Right renal cortex interstitium (tissue), 3 donors: ENCODE results near the gene IL2RG. TPM values are rescaled to one million over a fixed set of nuclear protein-coding genes. Genes with fewer than 3 reads are reported as not detected.

Experiments used
- DNase-seq, 3 donors: peaks; one replicate each; pipeline ENCODE4 v3.0.0-alpha.2; 2013; ENCODE audit warnings: low read depth in 3 of 3, low spot score in 2 of 3
- polyA plus RNA-seq, 3 donors: library from polyadenylated mRNA; unstranded; fragments of 120-200 nt; gene quantifications; one replicate each; pipeline ENCODE4 v1.2.1, GENCODE V29; 2013; ENCODE audit not compliant: insufficient read length in 3 of 3

IL2RG gene
- polyA plus RNA-seq, 3 donors, result 1.0 to 1.4 (median 1.2) TPM

DNA sequence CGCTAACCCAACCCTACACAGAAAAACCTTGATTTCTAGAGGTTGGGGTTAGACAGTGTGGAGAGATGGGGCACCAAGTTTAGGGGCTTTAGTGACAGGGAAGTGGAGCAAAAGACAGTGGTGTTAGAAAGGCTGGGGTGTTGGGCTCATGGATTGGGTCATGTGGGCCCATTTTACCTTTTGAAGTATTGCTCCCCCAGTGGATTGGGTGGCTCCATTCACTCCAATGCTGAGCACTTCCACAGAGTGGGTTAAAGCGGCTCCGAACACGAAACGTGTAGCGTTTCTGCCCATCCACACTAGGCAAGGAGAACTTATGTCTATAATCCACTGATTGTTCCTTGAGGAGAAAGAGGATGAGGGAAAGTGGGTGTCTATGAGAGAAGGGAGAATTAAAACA lies 2.3 kb downstream of the IL2RG start:
- DNase-seq, result no peak

- DNase-seq, result no peak
These were observed 3.5 kb downstream of the IL2RG start for GRCh38 chrX:71107762-71108360.

- no peak for DNase-seq
These were observed 4.1 kb downstream of the IL2RG start for GRCh38 chrX:71107245-71107644.

- DNase-seq, result no peak
These were observed 5.0 kb downstream of the IL2RG start, which contains the start of gene CXorf65 for GRCh38 chrX:71106427-71106826. Gene CXorf65 (minus strand): TSS chrX:71106740. CDS start chrX:71106556, 184 bp downstream.

DNA sequence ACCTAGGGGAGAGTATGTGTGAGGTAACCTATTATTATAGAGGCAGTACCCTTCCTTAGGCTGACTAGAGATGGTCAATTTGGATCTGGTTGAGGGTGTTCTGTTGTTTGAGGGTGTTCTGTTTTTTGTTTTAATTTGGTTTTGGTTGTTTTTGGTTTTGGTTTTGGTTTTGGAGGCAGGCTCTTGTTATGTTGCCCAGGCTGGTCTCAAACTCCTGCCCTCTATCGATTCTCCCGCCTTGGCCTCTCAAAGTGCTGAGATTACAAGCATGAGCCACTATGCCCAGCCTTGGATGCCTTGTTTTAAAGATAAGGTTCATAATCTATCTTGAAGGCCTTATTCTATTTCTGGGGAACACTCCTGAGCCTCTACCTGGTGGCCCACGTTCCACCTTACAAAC lies 5.7 kb downstream of the IL2RG start:
- DNase-seq, result no peak

DNA sequence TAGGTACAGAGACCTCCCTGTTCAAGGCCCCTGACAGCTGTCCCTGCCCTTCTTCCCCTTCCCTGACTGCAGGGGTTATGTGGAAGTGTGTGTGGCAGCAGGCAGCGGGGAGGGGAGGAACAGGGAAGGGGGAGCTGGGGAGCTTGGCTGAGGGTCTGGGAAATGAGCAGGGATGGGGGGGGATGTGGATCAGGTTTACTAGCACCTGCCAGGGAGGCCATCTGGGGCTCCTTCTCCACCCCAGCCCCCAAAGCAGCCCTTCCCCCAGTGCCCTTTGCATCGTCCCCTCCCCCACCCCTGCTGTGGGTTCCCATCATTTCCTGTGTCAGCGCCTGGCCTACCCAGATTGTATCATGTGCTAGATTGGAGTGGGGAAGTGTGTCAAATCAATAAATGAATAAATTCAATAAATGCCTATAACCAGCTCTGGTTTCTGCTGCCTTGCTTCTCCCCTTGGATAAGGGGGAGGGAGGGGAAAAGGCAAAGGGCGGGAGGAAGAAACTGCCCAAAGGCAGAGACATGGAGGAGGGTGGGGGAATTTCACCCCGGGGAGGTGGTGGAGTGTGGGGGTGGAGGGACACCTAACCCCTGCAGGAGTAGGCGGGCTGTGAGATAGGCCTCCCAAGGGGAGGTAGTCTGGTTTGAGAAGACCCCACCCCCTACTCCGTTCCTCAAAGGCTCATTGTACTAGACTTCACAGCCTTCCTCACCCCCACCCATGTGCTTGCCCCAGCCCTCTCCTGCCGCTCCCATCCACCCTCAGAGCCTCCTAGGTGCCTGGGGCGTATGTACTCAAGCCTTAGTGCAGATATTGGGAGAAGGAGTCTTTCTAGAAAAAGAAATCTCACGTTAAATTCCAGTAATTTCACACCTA lies 8.0 kb downstream of the IL2RG start:
- DNase-seq, result no peak

GRCh38 chrX:71102292-71102691 lies 9.1 kb downstream of the IL2RG start:
- DNase-seq, result no peak

DNA sequence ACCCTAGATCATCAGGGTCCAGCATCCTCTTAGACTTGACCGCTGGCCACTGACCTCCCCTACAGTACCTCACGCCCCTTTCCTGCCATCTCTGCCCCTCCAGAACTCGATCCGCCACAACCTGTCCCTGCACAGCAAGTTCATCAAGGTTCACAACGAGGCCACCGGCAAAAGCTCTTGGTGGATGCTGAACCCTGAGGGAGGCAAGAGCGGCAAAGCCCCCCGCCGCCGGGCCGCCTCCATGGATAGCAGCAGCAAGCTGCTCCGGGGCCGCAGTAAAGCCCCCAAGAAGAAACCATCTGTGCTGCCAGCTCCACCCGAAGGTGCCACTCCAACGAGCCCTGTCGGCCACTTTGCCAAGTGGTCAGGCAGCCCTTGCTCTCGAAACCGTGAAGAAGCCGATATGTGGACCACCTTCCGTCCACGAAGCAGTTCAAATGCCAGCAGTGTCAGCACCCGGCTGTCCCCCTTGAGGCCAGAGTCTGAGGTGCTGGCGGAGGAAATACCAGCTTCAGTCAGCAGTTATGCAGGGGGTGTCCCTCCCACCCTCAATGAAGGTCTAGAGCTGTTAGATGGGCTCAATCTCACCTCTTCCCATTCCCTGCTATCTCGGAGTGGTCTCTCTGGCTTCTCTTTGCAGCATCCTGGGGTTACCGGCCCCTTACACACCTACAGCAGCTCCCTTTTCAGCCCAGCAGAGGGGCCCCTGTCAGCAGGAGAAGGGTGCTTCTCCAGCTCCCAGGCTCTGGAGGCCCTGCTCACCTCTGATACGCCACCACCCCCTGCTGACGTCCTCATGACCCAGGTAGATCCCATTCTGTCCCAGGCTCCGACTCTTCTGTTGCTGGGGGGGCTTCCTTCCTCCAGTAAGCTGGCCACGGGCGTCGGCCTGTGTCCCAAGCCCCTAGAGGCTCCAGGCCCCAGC lies 10.5 kb downstream of the IL2RG start:
- DNase-seq, result no peak

DNA sequence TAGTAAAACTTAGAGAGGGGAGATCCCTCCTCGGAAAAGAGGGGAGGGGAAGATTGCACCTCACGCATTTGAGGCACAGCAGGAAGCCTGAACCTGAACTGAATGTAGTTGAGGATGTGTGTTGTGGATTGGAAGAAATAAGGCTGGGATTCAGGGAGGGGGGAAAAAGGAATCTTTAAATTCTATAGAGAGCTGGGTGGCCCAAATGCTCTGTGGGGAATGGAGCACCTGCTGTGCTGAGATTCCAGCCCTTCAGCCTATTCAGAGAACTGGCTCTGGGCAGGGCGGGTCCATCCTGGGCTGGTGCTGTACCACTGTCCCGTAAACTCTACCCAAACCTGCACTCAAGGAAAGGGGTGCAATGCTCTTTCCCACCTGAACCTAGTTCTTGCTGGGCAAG lies 11.6 kb downstream of the IL2RG start:
- no peak for DNase-seq

DNA sequence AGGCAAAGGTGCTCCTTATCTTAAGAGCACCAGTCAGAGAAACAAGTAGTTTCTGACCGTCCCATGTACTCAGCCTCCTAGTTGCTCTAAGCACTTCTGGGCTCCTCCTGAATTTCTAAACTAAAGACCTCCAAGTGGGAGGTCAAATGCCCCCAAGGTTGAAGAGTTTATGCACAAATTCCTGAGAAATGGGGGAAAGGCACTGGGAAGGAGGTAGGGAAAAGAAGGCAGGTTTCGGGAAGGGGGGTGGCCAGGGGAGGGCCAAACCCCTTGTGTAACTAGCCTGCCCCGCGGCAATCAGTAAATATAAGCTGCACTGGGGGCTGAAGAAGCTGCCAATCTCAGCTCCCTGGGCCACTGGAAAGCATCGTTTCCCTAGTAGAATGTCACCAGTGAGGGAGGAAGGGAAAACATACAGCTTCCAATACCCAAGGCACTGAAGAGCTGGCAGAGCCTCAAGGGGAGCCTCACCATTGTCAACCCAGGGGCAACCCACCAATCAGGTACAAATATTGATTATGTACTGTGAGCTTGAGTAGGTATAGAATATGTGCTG lies 12.3 kb downstream of the IL2RG start:
- DNase-seq, result no peak

- no peak for DNase-seq
These were observed 13.1 kb downstream of the IL2RG start for GRCh38 chrX:71098302-71098701.

DNA sequence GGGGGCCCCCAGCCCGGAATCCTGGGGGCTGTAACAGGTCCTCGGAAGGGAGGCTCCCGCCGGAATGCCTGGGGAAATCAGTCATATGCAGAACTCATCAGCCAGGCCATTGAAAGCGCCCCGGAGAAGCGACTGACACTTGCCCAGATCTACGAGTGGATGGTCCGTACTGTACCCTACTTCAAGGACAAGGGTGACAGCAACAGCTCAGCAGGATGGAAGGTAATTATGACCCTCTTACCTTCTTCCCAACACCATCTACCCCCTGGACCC lies 14.7 kb downstream of the IL2RG start:
- no peak for DNase-seq

DNA sequence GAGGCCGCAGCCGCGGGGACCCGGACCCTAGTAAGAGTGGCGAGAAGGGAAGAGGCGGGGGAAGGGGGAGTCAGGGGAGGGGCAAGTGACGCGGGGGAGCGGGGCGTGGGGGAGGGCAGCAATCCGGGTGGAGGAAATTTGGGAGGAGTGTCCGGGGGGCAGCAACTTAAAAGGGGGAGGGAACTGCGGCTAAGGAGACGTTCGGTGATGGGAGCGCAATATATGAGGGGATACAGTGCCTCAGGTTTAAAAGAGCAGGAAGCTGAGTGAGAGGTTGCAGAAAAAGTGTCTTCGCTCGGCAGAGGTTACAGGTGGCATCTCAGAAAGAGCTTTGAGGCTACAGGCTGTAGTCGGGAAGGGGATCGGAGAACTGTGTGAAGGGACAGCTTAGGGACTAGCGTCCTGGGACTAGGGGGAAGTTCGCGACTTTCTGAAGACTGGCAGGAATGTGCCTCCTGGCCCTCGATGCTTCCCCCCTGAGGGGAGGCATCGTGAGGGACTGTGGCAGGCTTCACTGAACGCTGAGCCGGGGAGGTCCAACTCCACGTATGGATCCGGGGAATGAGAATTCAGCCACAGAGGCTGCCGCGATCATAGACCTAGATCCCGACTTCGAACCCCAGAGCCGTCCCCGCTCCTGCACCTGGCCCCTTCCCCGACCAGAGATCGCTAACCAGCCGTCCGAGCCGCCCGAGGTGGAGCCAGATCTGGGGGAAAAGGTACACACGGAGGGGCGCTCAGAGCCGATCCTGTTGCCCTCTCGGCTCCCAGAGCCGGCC lies 15.2 kb downstream of the IL2RG start:
- DNase-seq, result no peak

GRCh38 chrX:71095555-71095980 lies 15.8 kb downstream of the IL2RG start, which contains the start of gene FOXO4:
Gene FOXO4 (plus strand): TSS chrX:71095851. CDS start chrX:71096529, 678 bp downstream.
- no peak for DNase-seq

DNA sequence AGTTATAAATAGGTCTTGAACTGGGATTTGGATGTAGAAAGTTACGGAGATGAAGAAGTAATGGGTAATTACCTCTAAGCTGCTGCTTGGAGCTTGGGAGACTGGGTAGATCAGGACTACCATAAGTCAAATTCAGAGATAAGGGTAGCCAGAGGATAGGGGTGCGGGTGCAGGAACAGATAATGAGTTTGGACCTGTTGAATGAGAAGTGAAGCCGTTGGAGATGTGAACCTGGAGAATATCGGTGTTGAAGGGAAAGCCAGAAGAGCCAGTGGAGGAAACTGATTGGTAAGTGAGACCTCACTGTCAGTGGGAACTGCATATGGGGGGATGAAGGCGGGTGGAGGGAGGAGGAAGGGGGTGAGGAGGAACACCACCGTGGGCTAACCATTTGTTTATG lies 16.3 kb downstream of the IL2RG start:
- no peak for DNase-seq

GRCh38 chrX:71091263-71091662 lies 20.1 kb downstream of the IL2RG start:
- no peak for DNase-seq

DNA sequence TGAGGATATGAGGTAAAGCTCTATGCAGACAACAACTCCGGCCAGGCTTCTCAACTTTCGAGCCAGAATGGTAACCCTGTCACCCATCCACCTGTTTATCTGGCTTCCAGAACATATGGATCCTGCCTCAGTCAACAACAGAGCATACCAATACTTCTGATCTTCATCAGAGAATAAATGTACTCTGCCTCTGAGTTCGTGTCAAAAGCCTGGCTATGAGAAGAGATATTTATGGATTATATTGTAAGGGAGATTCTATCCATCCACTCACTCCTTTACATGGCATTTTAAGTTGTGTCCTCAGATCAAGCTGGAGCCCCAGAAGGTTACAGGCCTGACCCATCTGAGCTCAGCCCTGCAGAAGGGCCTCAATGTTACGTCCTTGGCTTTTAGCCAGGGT lies 25.5 kb downstream of the IL2RG start:
- DNase-seq, result no peak

DNA sequence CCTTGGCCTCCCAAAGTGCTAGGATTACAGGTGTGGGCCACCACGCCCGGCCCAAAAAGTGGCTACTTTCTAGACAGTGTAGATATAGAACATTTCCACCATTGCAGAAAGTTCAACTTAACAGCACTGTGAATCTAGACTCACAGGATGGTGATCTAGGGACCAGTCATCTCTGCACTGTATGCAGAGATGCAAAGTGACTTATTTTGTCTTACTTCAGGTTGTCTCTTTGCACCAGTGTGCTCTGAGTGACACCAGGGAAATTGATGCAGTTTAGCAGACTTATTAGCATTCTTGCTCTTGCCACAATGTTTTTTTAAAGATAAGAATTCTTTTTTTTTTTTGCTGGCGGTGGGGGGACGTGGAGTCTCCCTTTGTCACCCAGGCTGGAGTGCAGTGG lies 28.6 kb downstream of the IL2RG start:
- DNase-seq, result no peak

GRCh38 chrX:71082124-71082647 lies 29.2 kb downstream of the IL2RG start:
- DNase-seq, result no peak
